Measurements from ENCODE around the gene KAZN. TPM values are rescaled to one million over a fixed set of nuclear protein-coding genes. Genes with fewer than 3 reads are reported as not detected.

The KAZN gene
- total RNA-seq, 1 donor from 2014 or later = 9.4 TPM

DNA sequence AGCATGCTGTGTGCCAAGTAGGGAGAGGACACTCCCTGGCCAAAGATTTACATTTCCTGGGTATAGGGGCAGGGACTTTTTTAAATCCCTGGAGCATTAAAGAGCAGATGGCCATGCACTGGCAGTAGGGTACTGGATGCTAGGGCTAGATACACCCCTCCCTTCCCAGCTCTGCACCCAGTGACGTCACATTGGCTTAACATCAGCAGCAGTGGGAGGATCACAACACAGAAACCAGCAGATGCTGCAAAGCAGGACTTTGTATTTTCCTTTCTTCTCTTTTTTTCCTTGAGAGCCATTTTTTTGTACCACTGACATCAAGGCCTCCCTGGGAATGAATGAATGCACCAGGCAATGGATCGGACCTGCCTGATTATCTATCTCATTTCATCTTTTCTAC lies 243.0 kb downstream of the KAZN start:
- DNase-seq (ENCODE audit: low read depth) = no peak
- H3K9me3 Mint-ChIP-seq (ENCODE audit: unreplicated experiment) = peaks cover 28% of the 10 kb centered on the region
- H3K4me1 Mint-ChIP-seq (ENCODE audit: low read depth, unreplicated experiment) = peaks cover 2% of the 10 kb centered on the region
- FAIRE-seq = no peak
- no peak overlapping the region for H3K27ac Mint-ChIP-seq (ENCODE audit: unreplicated experiment)
- Histone ChIP-seq H3K4me2 (ENCODE audit: low read length) (no peak overlapping the region), H3K27ac (ENCODE audit: low read depth, low read length) (no peak overlapping the region), H2AFZ (ENCODE audit: low read depth, low read length) (no peak overlapping the region), H3K79me2 (ENCODE audit: insufficient read depth, low read length) (no peaks in the 10 kb centered on the region), H3K4me3 (ENCODE audit: insufficient read depth, low read depth, low read length) (no peak overlapping the region), H3K36me3 (ENCODE audit: insufficient read depth, low read length) (no peaks in the 10 kb centered on the region), H3K9me3 (ENCODE audit: insufficient read depth, low read depth, low read length) (peaks cover 12% of the 10 kb centered on the region), H3K27me3 (ENCODE audit: insufficient read depth, low read length) (peaks cover 5% of the 10 kb centered on the region), H4K20me1 (ENCODE audit: insufficient read depth, low read length) (no peaks in the 10 kb centered on the region), H3K4me1 (ENCODE audit: insufficient read depth, low read length) (no peaks in the 10 kb centered on the region), H3K9ac (ENCODE audit: low read length) (no peak overlapping the region)
- TF ChIP-seq EZH2 (IDR thresholded peaks at IDR 0.05; ENCODE audit: insufficient read depth, low read length) = no peak
- TF ChIP-seq, protein P1, sequence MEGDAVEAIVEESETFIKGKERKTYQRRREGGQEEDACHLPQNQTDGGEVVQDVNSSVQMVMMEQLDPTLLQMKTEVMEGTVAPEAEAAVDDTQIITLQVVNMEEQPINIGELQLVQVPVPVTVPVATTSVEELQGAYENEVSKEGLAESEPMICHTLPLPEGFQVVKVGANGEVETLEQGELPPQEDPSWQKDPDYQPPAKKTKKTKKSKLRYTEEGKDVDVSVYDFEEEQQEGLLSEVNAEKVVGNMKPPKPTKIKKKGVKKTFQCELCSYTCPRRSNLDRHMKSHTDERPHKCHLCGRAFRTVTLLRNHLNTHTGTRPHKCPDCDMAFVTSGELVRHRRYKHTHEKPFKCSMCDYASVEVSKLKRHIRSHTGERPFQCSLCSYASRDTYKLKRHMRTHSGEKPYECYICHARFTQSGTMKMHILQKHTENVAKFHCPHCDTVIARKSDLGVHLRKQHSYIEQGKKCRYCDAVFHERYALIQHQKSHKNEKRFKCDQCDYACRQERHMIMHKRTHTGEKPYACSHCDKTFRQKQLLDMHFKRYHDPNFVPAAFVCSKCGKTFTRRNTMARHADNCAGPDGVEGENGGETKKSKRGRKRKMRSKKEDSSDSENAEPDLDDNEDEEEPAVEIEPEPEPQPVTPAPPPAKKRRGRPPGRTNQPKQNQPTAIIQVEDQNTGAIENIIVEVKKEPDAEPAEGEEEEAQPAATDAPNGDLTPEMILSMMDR (IDR thresholded peaks at IDR 0.05; ENCODE audit: insufficient read depth, low read depth, low read length) = no peak
- H3K27me3 Mint-ChIP-seq (ENCODE audit: low read depth, unreplicated experiment) = peaks cover 28% of the 10 kb centered on the region
- no peak overlapping the region for H3K4me3 Mint-ChIP-seq (ENCODE audit: unreplicated experiment)
- peaks cover 1% of the 10 kb centered on the region for H3K36me3 Mint-ChIP-seq (ENCODE audit: low read depth, unreplicated experiment)

DNA sequence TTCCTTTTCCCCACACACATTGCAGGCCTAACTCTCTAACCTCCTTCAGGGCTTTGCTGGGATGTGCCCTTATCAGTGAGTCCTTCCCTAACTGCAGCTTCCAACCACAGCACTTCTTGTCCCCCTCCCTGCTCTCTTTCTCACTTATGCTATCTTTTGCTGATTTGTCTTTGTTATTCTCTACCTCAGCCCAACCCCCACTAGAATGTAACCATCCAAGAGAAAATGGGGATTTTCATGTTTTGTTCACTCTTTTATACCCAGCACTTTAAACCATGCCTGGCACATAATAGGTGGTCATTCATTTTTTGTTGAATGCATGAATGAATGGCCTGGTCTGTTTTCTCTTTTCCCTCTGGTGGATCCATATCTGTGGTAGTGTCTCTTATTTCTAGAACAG lies 243.5 kb downstream of the KAZN start:
- H4K20me1 ChIP-seq (ENCODE audit: insufficient read depth, low read length) = no peaks in the 10 kb centered on the region
- FAIRE-seq (no peak), DNase-seq (ENCODE audit: low read depth) (no peak)
- Mint-ChIP-seq H3K4me3 (ENCODE audit: unreplicated experiment) (no peak overlapping the region), H3K36me3 (ENCODE audit: low read depth, unreplicated experiment) (peaks cover 1% of the 10 kb centered on the region), H3K27ac (ENCODE audit: unreplicated experiment) (no peak overlapping the region), H3K27me3 (ENCODE audit: low read depth, unreplicated experiment) (peaks cover 31% of the 10 kb centered on the region), H3K9me3 (ENCODE audit: unreplicated experiment) (peaks cover 28% of the 10 kb centered on the region), H3K4me1 (ENCODE audit: low read depth, unreplicated experiment) (peaks cover 2% of the 10 kb centered on the region)
- no peaks in the 10 kb centered on the region for H3K79me2 ChIP-seq (ENCODE audit: insufficient read depth, low read length)
- H3K9ac ChIP-seq (ENCODE audit: low read length) = no peak overlapping the region
- peaks cover 5% of the 10 kb centered on the region for H3K27me3 ChIP-seq (ENCODE audit: insufficient read depth, low read length)
- no peak overlapping the region for H2AFZ ChIP-seq (ENCODE audit: low read depth, low read length)
- no peak overlapping the region for H3K4me2 ChIP-seq (ENCODE audit: low read length)
- H3K4me3 ChIP-seq (ENCODE audit: insufficient read depth, low read depth, low read length) = no peak overlapping the region
- no peaks in the 10 kb centered on the region for H3K4me1 ChIP-seq (ENCODE audit: insufficient read depth, low read length)
- no peak overlapping the region for H3K27ac ChIP-seq (ENCODE audit: low read depth, low read length)
- no peak for TF ChIP-seq EZH2 (IDR thresholded peaks at IDR 0.05; ENCODE audit: insufficient read depth, low read length)
- TF ChIP-seq, protein P1 (IDR thresholded peaks at IDR 0.05; ENCODE audit: insufficient read depth, low read depth, low read length) = no peak
- H3K36me3 ChIP-seq (ENCODE audit: insufficient read depth, low read length) = no peaks in the 10 kb centered on the region
- peaks cover 12% of the 10 kb centered on the region for H3K9me3 ChIP-seq (ENCODE audit: insufficient read depth, low read depth, low read length)

DNA sequence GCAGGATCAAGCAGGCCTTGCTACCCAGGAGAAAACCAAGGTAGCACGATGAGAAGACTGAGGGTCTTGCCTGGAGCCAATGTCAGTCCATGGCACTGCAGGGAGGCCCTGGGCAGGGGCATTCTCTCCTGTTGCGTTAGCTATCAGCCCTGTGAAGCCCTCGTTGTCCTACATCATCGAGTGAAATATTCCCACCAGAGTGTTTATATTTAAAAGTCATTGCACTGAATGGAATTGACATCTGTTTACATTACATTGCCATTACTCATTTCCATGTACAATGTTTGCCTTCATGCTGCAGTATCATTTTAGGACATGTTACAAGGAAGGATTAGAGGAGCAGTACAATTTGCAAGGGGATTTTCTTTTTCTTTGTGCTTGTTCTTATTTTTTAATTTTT lies 243.9 kb downstream of the KAZN start:
- H3K9me3 Mint-ChIP-seq (ENCODE audit: unreplicated experiment) = peaks cover 28% of the 10 kb centered on the region
- H3K27ac Mint-ChIP-seq (ENCODE audit: unreplicated experiment) = no peak overlapping the region
- no peak for TF ChIP-seq EZH2 (IDR thresholded peaks at IDR 0.05; ENCODE audit: insufficient read depth, low read length)
- TF ChIP-seq, protein P1 (IDR thresholded peaks at IDR 0.05; ENCODE audit: insufficient read depth, low read depth, low read length) = no peak
- FAIRE-seq = no peak
- Histone ChIP-seq H3K79me2 (ENCODE audit: insufficient read depth, low read length) (no peaks in the 10 kb centered on the region), H3K9ac (ENCODE audit: low read length) (no peak overlapping the region), H2AFZ (ENCODE audit: low read depth, low read length) (no peak overlapping the region), H3K27ac (ENCODE audit: low read depth, low read length) (no peak overlapping the region), H3K9me3 (ENCODE audit: insufficient read depth, low read depth, low read length) (peaks cover 12% of the 10 kb centered on the region), H3K27me3 (ENCODE audit: insufficient read depth, low read length) (peaks cover 5% of the 10 kb centered on the region), H3K36me3 (ENCODE audit: insufficient read depth, low read length) (no peaks in the 10 kb centered on the region), H3K4me2 (ENCODE audit: low read length) (no peak overlapping the region), H3K4me3 (ENCODE audit: insufficient read depth, low read depth, low read length) (no peak overlapping the region), H4K20me1 (ENCODE audit: insufficient read depth, low read length) (no peaks in the 10 kb centered on the region), H3K4me1 (ENCODE audit: insufficient read depth, low read length) (no peaks in the 10 kb centered on the region)
- H3K4me1 Mint-ChIP-seq (ENCODE audit: low read depth, unreplicated experiment) = peaks cover 2% of the 10 kb centered on the region
- H3K36me3 Mint-ChIP-seq (ENCODE audit: low read depth, unreplicated experiment) = peaks cover 1% of the 10 kb centered on the region
- peak; percentile 47 for DNase-seq (ENCODE audit: low read depth)
- H3K4me3 Mint-ChIP-seq (ENCODE audit: unreplicated experiment) = no peak overlapping the region
- peaks cover 34% of the 10 kb centered on the region for H3K27me3 Mint-ChIP-seq (ENCODE audit: low read depth, unreplicated experiment)
